PC-3 (cell line): ENCODE measurements around the gene PXDC1. TPM values are rescaled to one million over a fixed set of nuclear protein-coding genes. Genes with fewer than 3 reads are reported as not detected.

Experiments
- ATAC-seq: fragments of 200-7000 bp; cut with Tn5 transposase; 2 replicates; pipeline ENCODE4 v1.9.1; 2020; ENCODE audit warnings: mild to moderate bottlenecking, moderate library complexity
- BruUV-seq: library from RNA; stranded (reverse); fragments of 400-500 nt; replicated peaks from 2 replicates; lab custom pipeline; 2021; lab: Mats Ljungman, UMichigan
- CTCF ChIA-PET: fragments of 300-600 bp; sonication (Branson Sonifier 250); formaldehyde crosslinking; loops from one replicate; lab custom pipeline; 2022; ENCODE audit warnings: antibody characterized with exemption; lab: Charles Lee
- POLR2A ChIA-PET: fragments of 300-600 bp; sonication (Branson Sonifier 250); formaldehyde crosslinking; loops from one replicate; lab custom pipeline; 2022; ENCODE audit warnings: antibody characterized with exemption; ENCODE audit not compliant: unreplicated experiment; lab: Charles Lee
- DNase-seq: peaks from one replicate; pipeline ENCODE4 v3.0.0-alpha.2; 2015
- H2AFZ ChIP-seq: fragments of 300-600 bp; sonication (generic); 2 replicates; pipeline ENCODE4 v1.6.0; 2016; ENCODE audit warnings: antibody characterized with exemption, low read length
- H3F3A ChIP-seq: fragments of 300-600 bp; sonication (generic); one replicate; pipeline ENCODE4 v1.6.0; 2017; ENCODE audit warnings: antibody characterized with exemption, low read length, control low read depth, mild to moderate bottlenecking; ENCODE audit not compliant: unreplicated experiment
- H3K27ac ChIP-seq: fragments of 300-600 bp; sonication (generic); 2 replicates; pipeline ENCODE4 v1.5.1; 2016; ENCODE audit warnings: mild to moderate bottlenecking, low read length
- H3K27me3 ChIP-seq: fragments of 300-600 bp; sonication (generic); 2 replicates; pipeline ENCODE4 v1.6.1; 2016; ENCODE audit warnings: low read length, mixed read lengths
- H3K36me3 ChIP-seq: fragments of 300-600 bp; sonication (generic); 2 replicates; pipeline ENCODE4 v1.6.1; 2016; ENCODE audit warnings: low read depth, mixed run types, low read length, mixed read lengths
- H3K4me1 ChIP-seq: fragments of 300-600 bp; sonication (generic); 2 replicates; pipeline ENCODE4 v1.5.1; 2016; ENCODE audit warnings: low read length; ENCODE audit not compliant: insufficient read depth
- H3K4me2 ChIP-seq: fragments of 300-600 bp; sonication (generic); 2 replicates; pipeline ENCODE4 v1.6.0; 2016; ENCODE audit warnings: low read length
- H3K4me3 ChIP-seq: fragments of 300-600 bp; sonication (generic); 2 replicates; pipeline ENCODE4 v1.5.1; 2016; ENCODE audit warnings: mild to moderate bottlenecking, low read length, mixed read lengths
- H3K79me2 ChIP-seq: fragments of 300-600 bp; sonication (generic); 2 replicates; pipeline ENCODE4 v1.6.1; 2017; ENCODE audit warnings: low read length, mixed read lengths
- H3K9ac ChIP-seq: fragments of 300-600 bp; sonication (generic); 2 replicates; pipeline ENCODE4 v1.6.0; 2016; ENCODE audit warnings: mild to moderate bottlenecking, low read length
- H3K9me2 ChIP-seq: fragments of 300-600 bp; sonication (generic); replicated peaks from 2 replicates; pipeline ENCODE4 v1.6.1; 2016; ENCODE audit warnings: mixed run types, low read length, mixed read lengths
- H3K9me3 ChIP-seq: fragments of 300-600 bp; sonication (generic); 2 replicates; pipeline ENCODE4 v1.6.1; 2016; ENCODE audit warnings: low read length, mixed read lengths
- H4K20me1 ChIP-seq: fragments of 300-600 bp; sonication (generic); 2 replicates; pipeline ENCODE4 v1.6.1; 2016; ENCODE audit warnings: low read length, mixed read lengths
- CTCF ChIP-seq: fragments of 300-600 bp; sonication (generic); conservative IDR thresholded peaks from 2 replicates; pipeline ENCODE4 v1.5.1; 2017; ENCODE audit warnings: antibody characterized with exemption, low read depth, mild to moderate bottlenecking, low read length
- EZH2 ChIP-seq: fragments of 300-600 bp; sonication (generic); IDR thresholded peaks from one replicate; pipeline ENCODE4 v1.6.1; 2017; ENCODE audit warnings: antibody characterized with exemption, mild to moderate bottlenecking, low read length; ENCODE audit not compliant: unreplicated experiment
- EZH2phosphoT487 ChIP-seq: fragments of 300-600 bp; sonication (generic); IDR thresholded peaks from 2 replicates; pipeline ENCODE4 v1.6.1; 2018; ENCODE audit warnings: mild to moderate bottlenecking, antibody characterized with exemption, low read length, borderline replicate concordance
- intact Hi-C: fragments of 100-400 bp; cut with micrococcal nuclease; formaldehyde crosslinking; loops from 2 replicates; pipeline ENCODE4 v1.9.0; 2023
- total RNA-seq: library from RNA; depleted of rRNA; stranded (reverse); fragments of >200 nt; gene quantifications from 2 replicates; pipeline ENCODE4 v1.2.3, GENCODE V29; 2014

Gene PXDC1
- total RNA-seq, 1 experiment from 2014 or later: 46.2 TPM

DNA sequence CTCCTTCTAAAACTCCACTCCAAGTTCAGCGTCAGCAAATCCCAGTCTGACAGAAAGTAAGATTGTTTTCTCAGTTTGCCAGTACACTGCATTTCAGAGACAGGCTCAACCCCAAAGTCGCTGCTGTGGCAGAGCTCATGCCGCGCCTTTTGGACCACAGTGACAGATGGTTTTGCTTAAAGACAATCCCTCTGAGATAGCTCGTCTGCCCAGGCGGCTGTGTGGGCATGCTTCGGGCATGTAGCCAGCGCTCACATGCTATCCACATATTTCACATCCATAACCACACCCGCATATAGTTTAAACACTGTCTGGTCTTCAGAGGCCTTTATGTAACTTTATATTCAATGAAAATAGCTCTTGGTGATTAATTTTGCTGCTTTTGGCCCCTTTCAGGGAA, 14.7 kb upstream of the PXDC1 start:
- Histone ChIP-seq H3K79me2 (no peaks in the 10 kb centered on the region), H4K20me1 (no peaks in the 10 kb centered on the region), H3K4me1 (peaks cover 4% of the 10 kb centered on the region; the same call in 1 of the 2 replicates), H3K9me3 (no peaks in the 10 kb centered on the region), H3K4me2 (no peak overlapping the region), H3K9ac (no peak overlapping the region), H3F3A (no peaks in the 10 kb centered on the region), H2AFZ (no peak overlapping the region), H3K36me3 (no peaks in the 10 kb centered on the region), H3K27me3 (no peaks in the 10 kb centered on the region), H3K4me3 (no peak overlapping the region), H3K27ac (no peak overlapping the region), H3K9me2 (no peaks in the 10 kb centered on the region)
- ATAC-seq (no peak), DNase-seq (no peak)
- ChIA-PET CTCF (no interaction called here), POLR2A (no interaction called here)
- no TSS peak for BruUV-seq
- intact Hi-C loops: no loop called here
- TF ChIP-seq EZH2phosphoT487 (no peak), EZH2 (no peak), CTCF (no peak)

- Histone ChIP-seq H3K9me3 (no peaks in the 10 kb centered on the region), H3K27ac (no peak overlapping the region), H3K9me2 (no peaks in the 10 kb centered on the region), H3K27me3 (no peaks in the 10 kb centered on the region), H3F3A (no peaks in the 10 kb centered on the region), H4K20me1 (no peaks in the 10 kb centered on the region), H3K4me1 (peaks cover 4% of the 10 kb centered on the region; the same call in 1 of the 2 replicates), H3K9ac (no peak overlapping the region), H3K4me3 (no peak overlapping the region), H3K79me2 (no peaks in the 10 kb centered on the region), H2AFZ (no peak overlapping the region), H3K36me3 (no peaks in the 10 kb centered on the region), H3K4me2 (no peak overlapping the region)
- no peak for TF ChIP-seq EZH2
- no peak for TF ChIP-seq CTCF
- TF ChIP-seq EZH2phosphoT487: no peak
- intact Hi-C loops: no loop called here
- DNase-seq (no peak), ATAC-seq (no peak)
- CTCF ChIA-PET: interaction anchor here (0.5 kb wide), 1 partner anchor 83 kb away, joined by 3 read pairs; no protein-coding TSS in a partner anchor
- POLR2A ChIA-PET: no interaction called here
- no TSS peak for BruUV-seq
Measured at GRCh38 chr6:3765415-3765814, 13.9 kb upstream of the PXDC1 start.

DNA sequence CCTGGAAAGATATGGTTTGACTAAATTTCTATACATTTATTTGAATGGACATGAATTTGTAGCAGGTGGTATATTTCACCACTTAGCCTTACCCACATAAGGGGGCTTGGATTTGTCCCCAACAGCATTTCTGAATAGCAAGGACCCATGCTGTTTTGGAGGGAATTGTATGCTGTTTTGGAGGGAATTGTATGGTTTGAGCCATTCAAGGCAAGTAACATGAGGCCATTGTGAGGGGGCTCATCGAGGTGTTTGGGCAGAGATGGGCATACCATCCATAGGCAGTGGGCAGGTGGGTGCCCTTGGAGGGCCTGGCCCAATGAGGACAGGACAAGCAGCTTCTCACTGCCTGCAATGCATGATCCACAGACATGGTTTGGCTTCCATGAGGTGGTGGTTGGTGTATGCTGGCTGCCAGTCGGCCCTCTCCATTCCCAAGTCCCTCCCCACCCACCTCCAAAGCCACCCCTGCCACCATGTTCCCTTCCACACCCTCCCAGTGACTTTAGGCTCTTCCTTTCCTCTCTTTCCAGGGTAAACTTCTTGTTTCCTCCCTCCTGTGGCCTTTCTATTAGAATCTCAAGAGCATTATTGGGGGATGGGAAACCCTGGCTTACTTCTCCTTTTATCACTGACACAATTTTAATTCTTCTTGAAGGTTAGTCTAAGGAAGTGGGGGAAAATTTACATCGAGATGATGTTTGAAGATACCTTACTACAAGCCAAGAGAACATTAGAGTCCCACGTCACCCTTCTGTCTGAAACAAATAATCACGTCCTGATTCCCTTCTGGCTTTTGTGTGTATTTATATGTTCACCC, 13.2 kb upstream of the PXDC1 start:
- no peak for DNase-seq
- Histone ChIP-seq H3K4me1 (peaks cover 4% of the 10 kb centered on the region; the same call in 1 of the 2 replicates), H2AFZ (no peak overlapping the region), H3K9me3 (no peaks in the 10 kb centered on the region), H3K27me3 (no peaks in the 10 kb centered on the region), H3K9me2 (no peaks in the 10 kb centered on the region), H4K20me1 (no peaks in the 10 kb centered on the region), H3F3A (no peaks in the 10 kb centered on the region), H3K4me2 (no peak overlapping the region), H3K9ac (no peak overlapping the region), H3K79me2 (no peaks in the 10 kb centered on the region), H3K4me3 (no peak overlapping the region), H3K36me3 (no peaks in the 10 kb centered on the region), H3K27ac (no peak overlapping the region)
- ATAC-seq: no peak
- intact Hi-C loops: no loop called here
- no TSS peak for BruUV-seq
- TF ChIP-seq CTCF (no peak), EZH2phosphoT487 (no peak), EZH2 (no peak)
- ChIA-PET POLR2A (no interaction called here), CTCF (no interaction called here)
